GM21825 (cell line): ENCODE measurements around the gene CHML.
A peak's percentile ranks its signal among the peaks of the same experiment; 100 is the strongest.

Experiments
- ATAC-seq: cut with Tn5 transposase; IDR thresholded peaks from one replicate; pipeline ENCODE4 v1.9.1; 2021; ENCODE audit warnings: mild to moderate bottlenecking, moderate library complexity; ENCODE audit not compliant: unreplicated experiment

Gene CHML

DNA sequence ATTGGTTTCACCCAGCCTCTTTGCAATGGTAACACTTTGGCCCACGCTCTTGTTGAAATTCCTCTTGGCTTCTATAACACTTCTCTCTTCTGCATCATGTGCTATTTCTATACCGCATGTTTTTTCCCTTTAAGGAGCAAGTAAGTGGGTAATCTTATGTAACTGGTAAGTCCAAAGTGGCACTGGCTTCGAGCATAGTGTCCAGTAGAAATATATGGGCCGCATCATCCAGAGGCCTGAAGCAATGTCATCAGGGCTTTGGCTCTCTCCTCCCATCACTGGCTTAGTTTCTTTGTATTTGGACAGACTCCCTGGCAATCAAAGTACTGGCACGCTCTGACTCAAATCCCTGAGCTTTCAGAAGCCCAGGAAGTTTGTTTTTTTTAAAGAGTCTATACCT, 17.5 kb downstream of the CHML start:
- no peak for ATAC-seq

DNA sequence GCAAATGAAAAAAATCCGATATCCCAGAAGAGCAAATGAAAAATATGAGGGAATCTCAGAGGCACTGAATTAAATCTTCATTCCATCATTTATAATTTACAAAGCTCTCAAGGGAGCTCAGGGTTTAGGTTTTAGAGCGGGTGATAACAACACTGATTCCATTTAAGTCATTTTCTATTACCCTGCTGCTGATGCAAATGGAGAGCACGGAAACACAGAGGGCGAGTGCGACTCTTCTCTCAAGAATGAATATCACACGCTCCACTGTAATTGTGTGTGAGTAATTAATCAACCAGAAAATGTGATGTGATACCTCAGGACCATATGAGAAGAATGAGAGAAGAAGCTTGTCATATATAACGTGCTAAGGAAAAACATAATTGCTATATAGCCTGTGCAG, 22.7 kb downstream of the CHML start:
- no peak for ATAC-seq

DNA sequence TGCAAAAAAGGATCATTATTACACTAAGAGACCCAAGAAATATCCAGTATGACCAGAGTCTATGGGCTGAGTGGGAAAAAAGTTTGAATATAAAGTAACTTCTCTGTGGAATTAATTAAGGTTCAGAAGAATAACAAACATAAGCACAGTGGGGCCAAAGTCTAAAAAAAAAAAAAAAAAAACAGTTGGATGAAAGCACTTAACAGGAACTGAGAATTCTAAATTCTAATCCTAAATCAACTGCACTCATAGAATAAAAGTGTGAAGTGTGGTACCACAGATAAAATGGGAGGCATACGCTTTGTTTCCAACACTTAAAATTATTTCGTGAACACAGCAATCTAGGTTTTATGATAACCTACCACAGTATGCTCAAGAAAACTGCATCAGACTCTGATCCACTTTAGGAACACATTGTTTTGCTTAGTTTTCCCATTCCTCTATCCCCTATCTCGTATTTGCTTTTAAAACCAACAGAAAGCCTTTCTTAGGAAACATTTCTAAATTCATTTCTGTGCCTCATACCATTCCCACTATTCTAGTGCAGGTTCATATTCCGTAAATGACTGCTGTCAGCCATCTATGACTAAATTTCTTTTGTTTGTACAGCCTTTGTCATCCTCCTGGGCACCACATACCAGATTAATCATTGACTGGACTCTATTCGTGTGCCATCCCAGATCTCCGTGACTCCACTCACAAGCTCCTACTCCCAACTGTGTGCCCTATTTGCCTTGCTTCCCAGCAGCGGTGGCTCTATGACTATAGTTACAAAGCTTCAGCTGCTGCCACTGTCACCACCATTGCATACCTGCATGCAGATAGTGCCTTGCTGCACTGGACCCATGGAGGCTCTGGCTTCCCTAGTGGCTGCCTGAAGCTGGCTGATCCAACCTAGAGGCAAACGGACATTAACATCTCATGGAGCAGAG, 24.9 kb downstream of the CHML start:
- no peak for ATAC-seq

DNA sequence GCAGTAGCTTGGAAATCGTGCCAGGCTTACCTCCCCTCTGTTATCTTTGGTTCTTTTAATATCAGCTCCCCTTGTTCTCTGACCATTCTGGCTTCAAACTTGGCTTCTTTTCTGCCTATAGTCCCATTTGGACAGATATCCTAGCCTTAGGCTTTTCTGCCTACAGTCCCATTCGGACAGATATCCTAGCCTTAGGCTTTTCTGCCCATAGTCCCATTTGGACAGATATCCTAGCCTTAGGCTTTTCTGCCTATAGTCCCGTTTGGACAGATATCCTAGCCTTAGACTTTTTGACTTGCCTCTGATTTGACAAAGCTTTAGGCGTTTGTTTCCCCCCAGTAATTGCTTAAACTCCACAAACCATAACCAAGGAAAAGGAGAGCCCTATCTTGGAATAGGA, 25.6 kb downstream of the CHML start:
- no peak for ATAC-seq

DNA sequence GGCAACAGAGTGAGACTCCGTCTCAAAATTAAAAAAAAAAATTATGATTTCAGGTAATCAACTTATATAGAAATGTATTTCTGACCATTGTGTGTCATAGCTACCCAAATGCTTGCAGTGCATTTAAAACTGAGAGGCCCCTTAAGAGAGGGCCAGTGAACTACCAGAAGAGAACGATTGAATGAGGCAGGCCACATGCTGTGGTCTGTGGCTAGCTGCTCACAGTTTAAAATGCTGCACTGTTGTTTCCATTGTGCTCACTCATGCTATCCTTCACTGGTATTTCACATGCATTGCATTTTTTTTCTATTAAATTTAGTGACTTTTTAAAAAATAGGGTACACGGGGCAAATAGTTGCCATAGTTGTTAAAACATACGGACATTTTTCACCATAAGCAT, 26.0 kb downstream of the CHML start:
- no peak for ATAC-seq

DNA sequence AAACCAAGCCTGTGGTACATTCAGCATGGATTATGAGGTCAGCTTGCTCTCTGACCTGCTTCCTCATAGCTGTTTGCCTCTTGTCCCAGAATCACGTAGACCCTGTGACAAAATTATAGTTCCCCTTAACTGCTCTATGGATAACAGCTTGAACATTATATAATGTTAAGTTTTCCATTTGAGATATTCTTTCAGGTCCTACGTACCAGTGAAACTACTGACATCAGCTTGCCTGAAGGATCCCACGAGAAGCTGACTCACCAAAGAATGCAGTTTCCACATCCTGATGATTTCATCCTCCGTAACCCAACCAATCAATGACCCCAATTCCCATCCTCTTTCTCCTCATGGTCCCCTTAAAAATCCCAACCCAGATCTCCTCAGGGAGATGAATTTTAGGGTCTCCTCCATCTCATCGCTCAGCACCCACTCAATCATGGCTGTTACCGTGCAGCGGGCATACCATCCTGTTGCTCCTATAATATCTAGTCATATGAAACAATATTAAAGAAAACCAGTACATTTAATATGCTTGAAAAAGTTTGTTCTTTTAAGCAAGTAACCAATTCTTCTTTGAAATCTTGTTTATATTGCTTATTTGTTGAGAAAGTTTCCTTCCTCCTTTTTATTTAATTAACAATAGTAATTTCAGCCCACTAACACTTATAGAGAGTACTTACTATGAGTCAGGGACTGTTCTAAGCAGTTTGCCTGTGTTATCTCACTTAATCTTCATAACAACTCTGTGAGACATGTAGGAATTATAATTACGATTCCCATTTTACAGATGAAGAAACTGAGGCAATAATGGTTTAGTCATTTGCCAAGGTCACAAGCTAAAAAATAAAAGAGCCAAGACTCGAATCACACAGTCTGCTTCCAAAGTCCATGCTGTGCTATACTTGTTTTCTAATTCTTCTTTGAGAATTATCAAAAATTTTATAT, 27.4 kb downstream of the CHML start:
- no peak for ATAC-seq

DNA sequence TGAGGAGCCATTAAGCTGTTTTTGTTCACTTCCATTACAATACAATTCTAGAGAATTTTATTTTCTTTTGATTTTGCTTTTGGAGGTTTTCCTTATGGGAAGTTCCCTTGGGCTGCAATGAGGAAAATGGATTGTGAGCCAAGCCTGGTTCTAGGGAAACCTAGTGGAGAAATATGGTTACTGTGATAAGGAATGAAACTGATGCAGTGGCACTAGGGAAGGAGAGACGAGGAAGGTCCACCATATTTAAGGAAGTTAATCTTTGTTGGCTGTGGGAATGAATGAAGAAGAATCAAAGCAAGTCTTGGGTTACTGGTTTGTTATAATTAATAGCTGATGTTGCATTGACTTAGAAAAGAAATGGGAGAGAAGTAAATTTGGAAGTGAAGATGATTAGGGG, 28.4 kb downstream of the CHML start:
- no peak for ATAC-seq

DNA sequence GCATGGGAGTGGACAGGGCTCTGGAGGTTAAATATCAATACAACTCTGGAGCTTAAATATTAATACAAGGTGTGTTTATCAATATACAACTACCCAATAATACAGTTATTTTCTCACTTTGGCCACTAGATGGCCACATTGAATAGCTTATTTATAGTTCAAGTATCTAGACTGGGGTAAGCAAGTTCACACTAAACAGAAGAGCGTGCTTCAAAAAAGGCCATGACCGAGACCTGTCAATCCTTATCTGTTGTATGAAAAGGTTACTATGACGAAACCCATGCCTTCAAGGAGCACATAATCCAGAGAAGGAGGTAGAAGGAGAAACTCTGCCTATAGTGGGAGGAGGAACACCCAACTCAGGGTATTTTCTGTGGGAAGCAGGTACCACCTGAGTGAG, 29.1 kb downstream of the CHML start:
- peak; percentile 88 for ATAC-seq

DNA sequence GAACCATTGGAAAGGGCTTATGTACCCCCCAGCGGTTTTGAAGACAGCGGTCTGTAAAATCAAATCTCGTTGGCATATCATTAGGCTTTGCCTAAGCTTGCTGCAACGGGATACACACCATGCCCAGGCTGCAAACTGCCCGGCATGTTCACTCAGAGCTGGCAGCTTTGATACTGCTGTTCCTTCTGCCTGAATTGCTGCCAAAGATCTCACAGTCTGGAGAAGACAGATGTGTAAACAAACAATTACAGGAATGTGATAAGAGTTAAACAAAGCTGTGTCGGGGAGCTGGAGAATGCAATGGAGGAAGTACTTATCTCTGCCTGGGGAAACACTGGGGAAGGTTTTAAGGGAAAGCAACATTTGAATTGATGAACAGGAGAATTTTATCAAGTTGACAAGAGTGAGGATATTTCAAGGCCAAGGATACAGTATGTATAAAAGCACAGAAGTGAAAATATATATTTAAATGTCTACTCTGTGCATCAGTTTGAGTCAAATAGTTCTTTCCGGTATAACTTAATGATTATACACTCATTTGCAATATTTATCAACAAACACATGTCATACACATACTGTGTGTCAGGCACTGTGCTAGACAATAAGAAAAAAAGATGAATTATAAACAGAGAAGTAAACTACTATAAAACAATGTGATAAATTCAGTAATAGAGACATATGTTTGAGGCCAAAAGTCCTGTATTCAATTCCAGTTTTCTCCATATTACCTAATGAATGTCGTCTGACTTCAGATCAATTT, 29.9 kb downstream of the CHML start:
- ATAC-seq, result no peak

DNA sequence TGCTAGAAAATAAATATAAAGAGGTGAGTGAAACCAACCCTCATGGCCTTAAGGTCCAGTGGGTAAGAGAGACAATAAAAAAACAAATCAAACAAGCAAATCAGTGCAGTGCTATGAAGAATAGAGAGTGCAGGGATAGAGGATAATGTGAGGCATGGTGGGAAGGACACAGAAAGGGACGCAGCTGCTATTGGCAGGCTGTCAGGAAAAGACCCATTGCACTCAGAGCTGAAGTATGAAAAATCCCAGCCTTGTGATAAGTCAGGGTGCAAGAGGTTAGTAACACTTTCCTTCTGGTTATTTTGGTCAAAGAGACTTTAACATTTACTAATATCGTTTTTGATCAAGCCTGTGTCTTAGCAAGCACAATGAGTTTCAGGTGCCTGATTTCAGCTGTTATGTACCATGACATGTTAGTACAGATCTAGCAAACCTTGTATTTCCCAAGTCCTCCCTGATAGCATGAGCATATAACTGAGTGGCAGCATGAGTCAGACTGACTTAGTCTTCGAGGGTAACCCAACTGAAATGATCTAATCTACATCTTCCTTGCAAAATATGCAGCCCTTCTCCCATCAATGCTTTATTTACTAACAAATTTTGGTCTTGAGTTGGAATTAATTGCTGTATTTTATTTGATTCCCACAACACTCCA, 31.7 kb downstream of the CHML start:
- ATAC-seq, result no peak

DNA sequence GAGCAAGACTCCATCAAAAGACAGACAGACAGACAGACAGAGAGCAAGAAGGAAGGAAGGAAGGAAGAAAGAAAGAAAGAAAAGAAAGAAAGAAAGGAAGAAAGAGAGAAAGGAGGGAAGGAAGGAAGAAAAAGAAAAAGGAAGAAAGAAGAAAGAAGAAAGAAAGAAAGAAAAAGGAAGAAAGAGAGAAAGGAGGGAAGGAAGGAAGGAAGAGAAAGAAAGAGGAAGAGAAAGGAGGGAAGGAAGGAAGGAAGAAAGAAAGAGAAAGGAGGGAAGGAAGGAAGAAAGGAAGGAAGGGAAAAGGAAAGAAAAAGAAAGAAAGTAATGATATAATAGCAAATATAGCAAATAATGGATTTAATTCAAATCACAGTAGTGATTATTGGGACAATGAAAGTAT, 32.7 kb downstream of the CHML start:
- no peak for ATAC-seq

DNA sequence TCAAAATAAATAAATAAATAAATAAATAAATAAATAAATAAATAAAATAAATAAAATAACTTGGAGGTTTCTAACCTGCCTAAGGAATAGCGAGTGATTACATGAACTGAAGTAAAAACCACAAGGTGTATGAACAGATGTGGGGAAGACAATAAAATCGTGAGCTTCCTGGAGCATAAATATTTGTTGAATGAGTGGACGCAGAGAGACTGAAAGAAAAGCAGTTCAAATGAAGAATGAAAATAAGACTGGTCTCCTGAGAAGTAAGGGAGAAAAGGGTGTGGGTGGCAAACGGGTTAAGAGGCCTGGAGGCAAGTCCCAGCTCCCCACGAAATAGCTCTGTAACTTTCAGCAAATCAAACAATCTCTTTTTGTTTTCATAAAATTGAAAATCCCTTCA, 33.6 kb downstream of the CHML start:
- no peak for ATAC-seq

DNA sequence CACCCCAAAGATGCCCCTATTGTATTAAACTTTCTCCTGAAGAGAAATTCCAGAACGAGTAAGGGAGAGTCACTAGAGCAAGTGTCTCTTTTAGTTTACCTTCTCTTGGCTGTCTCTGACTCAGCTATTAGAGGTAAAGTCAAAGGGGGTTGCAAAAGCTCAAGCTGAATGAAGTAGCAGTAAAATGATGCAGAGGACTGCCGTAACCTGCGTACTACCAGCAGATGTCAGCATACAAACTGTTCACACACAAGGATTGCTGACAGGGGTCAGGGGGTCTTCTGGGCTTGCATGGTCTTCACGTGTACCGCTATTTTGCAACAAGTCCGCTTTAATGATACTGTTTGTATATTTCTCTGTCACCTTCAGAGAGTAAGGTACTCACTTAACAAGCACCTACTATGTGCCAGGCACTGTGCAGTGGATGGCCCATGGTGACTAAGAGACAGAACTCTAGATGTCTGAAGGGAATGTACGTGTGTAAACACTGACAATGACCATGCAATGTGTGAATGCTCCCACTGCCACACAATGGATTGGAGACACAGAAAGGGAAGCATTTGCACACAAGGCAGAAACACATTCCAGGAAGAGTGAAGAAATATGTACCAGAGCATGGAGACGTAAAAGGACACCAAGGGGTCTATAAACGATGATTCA, 34.9 kb downstream of the CHML start:
- no peak for ATAC-seq

DNA sequence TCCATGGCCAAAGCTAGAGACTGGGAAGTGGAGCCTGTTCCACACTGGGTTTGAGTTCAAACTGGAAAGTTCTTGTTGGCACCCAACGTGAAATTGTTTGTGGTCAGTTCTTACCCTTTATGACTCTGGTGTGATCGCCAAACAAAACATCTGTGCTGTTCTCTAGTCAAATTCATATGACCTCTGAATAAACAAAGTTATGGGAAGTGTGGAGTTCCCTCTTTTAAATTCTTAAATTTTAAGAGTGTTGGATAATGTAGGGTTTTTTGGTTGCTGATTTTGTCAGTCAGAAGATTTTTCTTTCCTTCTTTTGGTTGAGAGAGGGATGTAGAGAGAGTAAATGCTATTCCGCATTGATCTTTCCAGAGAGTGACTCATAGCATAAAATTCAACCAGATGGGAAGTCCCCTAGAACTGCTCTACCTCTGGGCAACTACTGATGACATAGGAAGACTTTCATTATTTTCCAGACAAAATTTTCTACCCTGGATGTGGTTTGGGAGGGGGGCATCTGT, 36.4 kb downstream of the CHML start:
- no peak for ATAC-seq

DNA sequence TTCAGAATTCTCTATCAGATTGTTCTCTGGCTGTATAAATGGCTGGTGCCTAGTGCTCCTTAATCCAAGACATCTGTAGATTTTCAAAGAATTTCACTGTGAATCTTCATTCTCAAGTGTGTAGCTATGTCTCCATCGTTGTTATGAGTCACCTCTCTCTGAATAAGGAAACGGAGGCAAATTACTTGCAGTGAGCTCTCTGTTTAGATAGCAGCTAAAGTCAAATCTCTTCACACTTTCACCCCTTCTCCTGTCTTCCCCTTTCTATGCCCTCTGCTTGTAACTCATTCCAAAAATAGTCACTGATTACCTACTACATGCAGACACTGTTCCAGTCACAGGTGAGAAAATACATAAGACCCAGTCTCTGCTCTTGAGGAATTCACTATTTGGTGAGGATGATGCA, 39.7 kb downstream of the CHML start:
- ATAC-seq, result peak; percentile 87

DNA sequence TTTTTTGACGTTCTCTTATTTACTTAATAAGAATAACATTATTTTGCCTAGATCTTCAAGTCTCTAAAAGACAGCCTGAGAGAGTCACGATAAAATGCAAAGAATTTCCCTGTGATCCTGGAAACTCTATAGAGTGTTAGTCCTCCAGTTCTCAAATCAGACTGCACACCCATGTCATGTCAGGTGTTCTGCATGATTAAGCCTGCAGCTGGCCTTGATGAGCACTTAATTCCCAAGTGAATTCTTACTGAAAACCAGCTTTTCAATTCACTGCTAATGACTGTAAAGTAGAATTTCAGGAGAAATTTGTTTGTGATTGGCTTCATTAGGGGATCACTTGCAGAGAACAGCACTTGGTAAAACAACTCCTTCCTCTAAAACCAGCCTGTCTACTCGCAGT, 41.9 kb downstream of the CHML start:
- no peak for ATAC-seq

DNA sequence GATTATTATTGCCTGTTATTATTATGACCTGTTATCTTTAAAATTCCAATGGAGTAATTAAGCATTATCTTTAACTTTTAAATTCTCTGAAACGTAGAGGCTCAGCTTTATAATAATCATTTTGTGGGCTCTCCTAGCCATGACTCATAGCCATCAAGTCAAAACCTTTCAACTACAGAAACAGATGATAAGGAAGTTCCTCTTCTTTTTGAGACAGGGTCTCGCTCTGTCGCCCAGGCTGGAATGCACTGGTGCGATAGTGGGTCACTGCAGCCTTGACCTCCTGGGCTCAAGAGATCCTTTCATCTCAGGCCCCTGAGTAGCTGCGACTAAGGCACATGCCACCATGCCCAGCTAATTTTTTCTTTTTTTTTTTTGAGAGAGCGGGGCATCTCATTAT, 43.5 kb downstream of the CHML start:
- ATAC-seq, result no peak

DNA sequence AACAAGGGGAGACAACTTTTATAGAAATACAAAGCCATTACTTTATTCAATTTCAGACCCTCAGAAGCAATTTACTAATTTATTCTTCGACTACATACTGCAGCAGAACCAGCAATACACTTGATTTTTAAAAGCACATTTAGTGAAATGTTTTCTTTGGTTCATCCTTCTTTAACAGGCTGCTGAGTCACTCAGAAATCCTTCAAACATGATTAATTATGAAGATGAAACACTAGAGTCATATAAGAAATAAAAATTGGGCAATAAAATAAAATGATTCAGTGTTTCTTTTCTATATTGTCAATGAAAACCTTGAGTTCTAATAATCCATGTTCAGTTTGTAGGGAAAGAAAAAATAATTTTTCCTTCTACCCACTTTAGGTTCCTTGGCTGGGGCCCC, 47.0 kb downstream of the CHML start:
- ATAC-seq, result no peak

DNA sequence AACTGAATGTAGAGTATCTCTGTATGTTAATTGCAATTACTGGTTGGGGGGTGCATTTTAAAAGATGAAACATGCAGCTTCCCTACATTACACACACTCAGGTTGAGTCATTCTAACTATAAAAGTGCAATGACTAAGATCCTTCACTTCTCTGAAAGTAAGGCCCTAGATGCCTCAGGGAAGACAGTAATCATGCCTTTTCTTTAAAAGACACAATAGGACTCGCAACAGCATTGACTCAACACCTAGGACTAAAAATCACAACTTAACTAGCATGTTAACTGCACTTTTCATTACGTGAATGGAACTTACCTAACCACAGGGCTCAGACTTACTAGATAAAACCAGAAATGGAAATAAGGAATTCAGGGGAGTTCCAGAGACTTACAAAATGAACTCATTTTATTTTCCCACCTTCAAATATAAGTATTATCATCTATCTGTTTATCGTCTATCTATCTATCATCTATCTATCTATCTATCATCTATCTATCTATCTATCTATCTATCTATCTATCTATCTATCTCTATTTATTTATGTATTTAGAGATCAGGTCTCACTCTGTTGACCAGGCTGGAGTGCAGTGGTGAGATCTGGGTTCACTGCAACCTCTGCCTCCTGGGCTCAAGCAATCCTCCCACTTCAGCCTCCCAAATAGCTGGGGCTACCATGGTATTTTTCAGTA, 47.8 kb downstream of the CHML start:
- ATAC-seq, result peak; percentile 67
